ENCODE results near the gene CBR1.
"Not testable (repeated sequence)": the region's sequence is repeated elsewhere in the genome, so short reads cannot be mapped to it uniquely, and the experiment has no call there.

Gene CBR1

GRCh38 chr21:36082237-36082664 lies 12.4 kb downstream of the CBR1 start:
- DNase-seq, result no peak

- no peak for DNase-seq
Observed at GRCh38 chr21:36087362-36088138, 17.7 kb downstream of the CBR1 start.

GRCh38 chr21:36089946-36090345 lies 20.1 kb downstream of the CBR1 start:
- DNase-seq, result no peak

GRCh38 chr21:36092681-36093080 lies 22.9 kb downstream of the CBR1 start:
- no peak for DNase-seq

- DNase-seq, result no peak
Observed at GRCh38 chr21:36093512-36093911, 23.7 kb downstream of the CBR1 start.

GRCh38 chr21:36096398-36097290 lies 26.8 kb downstream of the CBR1 start:
- DNase-seq, result no peak

GRCh38 chr21:36097427-36098181 lies 27.8 kb downstream of the CBR1 start:
- no peak for DNase-seq

- DNase-seq, result no peak
Observed at GRCh38 chr21:36098182-36098532, 28.3 kb downstream of the CBR1 start.

- no peak for DNase-seq
Observed at GRCh38 chr21:36099000-36099399, 29.2 kb downstream of the CBR1 start.

- not testable (repeated sequence) for DNase-seq
Observed at GRCh38 chr21:36099695-36100211, 29.9 kb downstream of the CBR1 start.

- DNase-seq, result no peak
Observed at GRCh38 chr21:36100971-36101641, 31.3 kb downstream of the CBR1 start.

- no peak for DNase-seq
Observed at GRCh38 chr21:36103434-36103833, 33.6 kb downstream of the CBR1 start.

GRCh38 chr21:36104317-36105300 lies 34.8 kb downstream of the CBR1 start:
- peak; percentile 41 for DNase-seq

GRCh38 chr21:36105327-36105842 lies 35.6 kb downstream of the CBR1 start:
- no peak for DNase-seq

GRCh38 chr21:36109868-36110267 lies 40.0 kb downstream of the CBR1 start:
- no peak for DNase-seq

- DNase-seq, result no peak
Observed at GRCh38 chr21:36111238-36111637, 41.4 kb downstream of the CBR1 start.

- DNase-seq, result peak; percentile 55
Observed at GRCh38 chr21:36113647-36114428, 44.0 kb downstream of the CBR1 start.

GRCh38 chr21:36115138-36115730 lies 45.4 kb downstream of the CBR1 start:
- DNase-seq, result no peak

- DNase-seq, result no peak
Observed at GRCh38 chr21:36117286-36117741, 47.5 kb downstream of the CBR1 start.

Data from activated naive CD4-positive, alpha-beta T cell treated with Interleukin-2 at 50 U/mL for 16 hours (primary cell).